ENCODE measurements around the gene ARHGAP33.
"Not testable (repeated sequence)": the region's sequence is repeated elsewhere in the genome, so short reads cannot be mapped to it uniquely, and the experiment has no call there.

ARHGAP33 gene

GRCh38 chr19:35790981-35791813 is 15.8 kb downstream of the ARHGAP33 start:
- no peak for DNase-seq (ENCODE audit: low read depth in 1 of 2, low spot score in 1 of 2)

- no peak for DNase-seq (ENCODE audit: low read depth in 1 of 2, low spot score in 1 of 2)
Measured at GRCh38 chr19:35791814-35792279, 16.5 kb downstream of the ARHGAP33 start.

- DNase-seq (ENCODE audit: low read depth in 1 of 2, low spot score in 1 of 2) = no peak
Measured at GRCh38 chr19:35792312-35792711, 16.9 kb downstream of the ARHGAP33 start.

- DNase-seq (ENCODE audit: low read depth in 1 of 2, low spot score in 1 of 2) = no peak
Measured at GRCh38 chr19:35792888-35793287, 17.5 kb downstream of the ARHGAP33 start.

GRCh38 chr19:35793381-35794165 is 18.2 kb downstream of the ARHGAP33 start:
- no peak for DNase-seq (ENCODE audit: low read depth in 1 of 2, low spot score in 1 of 2)

DNA sequence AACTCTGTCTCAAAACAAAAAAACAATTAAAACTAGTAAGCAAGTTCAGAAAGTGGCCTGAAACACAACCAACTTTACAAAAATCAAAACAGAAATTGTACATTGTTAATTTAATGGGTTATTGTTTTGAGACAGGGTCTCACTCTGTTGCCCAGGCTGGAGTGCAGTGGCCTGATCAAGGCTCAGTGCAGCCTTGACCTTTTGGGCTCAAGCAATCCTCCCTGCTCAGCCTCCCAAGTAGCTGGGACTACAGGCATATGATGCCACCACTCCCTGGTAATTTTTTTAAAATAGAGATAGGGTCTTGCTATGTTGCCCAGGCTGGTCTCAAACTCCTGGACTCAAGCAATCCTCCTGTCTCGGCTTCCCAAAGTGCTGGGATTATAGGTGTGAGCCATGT is 20.2 kb downstream of the ARHGAP33 start:
- not testable (repeated sequence) for DNase-seq (ENCODE audit: low read depth in 1 of 2, low spot score in 1 of 2)

DNA sequence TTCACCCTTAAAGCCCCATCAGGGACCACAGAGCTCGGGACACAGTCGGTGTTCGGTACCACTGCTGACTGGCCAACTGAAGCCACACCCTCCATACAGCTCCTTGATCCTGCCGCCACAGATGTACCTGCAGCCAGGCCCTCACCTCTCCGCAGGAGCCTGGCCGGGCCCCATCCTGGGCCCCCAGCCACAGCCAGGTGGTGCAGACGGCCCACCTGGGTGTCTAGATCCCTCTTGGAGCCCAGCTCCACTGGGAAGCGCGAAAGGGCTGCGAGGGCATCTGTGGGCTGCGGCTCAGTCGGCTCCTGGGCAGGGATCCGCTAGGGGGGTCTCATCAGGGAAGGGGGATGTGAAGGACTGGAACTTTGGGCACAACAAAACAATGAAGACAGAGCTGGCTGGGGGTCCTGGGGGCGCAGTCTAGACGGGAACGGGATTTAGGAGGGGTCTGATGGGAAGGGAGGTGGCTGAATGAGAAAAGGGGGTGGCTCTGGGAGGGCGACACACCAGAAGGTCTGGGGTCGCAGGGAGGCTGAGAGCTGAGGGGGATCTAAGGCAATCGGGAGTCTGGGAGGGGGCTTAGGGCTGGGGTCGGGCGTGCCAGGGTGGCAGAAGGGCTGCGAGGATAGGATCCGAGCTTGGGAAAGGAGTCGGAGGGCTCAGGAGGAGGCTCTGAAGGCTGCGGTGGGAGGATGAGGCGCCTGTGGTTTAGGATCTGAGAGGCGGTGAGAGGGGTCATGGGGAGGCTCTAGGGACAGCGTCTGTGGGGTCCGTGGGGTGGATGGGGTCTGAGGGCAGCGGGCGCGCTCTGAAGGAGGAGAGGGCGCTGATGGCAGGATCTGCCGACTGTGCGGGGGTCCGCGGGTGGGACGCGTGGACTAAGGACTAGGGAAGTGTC is 21.5 kb downstream of the ARHGAP33 start:
- DNase-seq (ENCODE audit: low read depth in 1 of 2, low spot score in 1 of 2) = no peak

DNA sequence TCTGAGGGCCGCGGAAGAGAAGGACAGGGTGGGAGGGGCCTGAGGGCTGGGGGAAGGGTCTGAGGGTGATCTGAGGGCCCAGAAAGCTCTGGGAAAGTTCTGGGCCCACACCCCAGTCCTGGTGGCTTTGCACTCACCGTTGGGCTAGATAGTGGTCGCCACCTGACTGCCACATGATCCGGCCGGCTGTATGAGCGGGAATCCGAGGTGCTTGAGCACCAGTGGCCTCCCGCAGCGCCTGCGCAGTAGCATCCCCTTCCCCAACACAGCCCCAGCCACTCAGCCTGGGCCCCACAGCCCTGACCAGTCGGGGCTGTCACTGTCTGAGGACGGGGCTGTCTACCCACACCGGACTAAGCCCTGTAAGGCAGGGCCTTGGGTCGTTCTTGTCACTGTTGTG is 22.3 kb downstream of the ARHGAP33 start:
- no peak for DNase-seq (ENCODE audit: low read depth in 1 of 2, low spot score in 1 of 2)

GRCh38 chr19:35801828-35802227 is 26.5 kb downstream of the ARHGAP33 start:
- DNase-seq (ENCODE audit: low read depth in 1 of 2, low spot score in 1 of 2) = no peak

GRCh38 chr19:35805526-35806102 is 30.2 kb downstream of the ARHGAP33 start:
- no peak for DNase-seq (ENCODE audit: low read depth in 1 of 2, low spot score in 1 of 2)

GRCh38 chr19:35806597-35806996 is 31.2 kb downstream of the ARHGAP33 start:
- no peak for DNase-seq (ENCODE audit: low read depth in 1 of 2, low spot score in 1 of 2)

DNA sequence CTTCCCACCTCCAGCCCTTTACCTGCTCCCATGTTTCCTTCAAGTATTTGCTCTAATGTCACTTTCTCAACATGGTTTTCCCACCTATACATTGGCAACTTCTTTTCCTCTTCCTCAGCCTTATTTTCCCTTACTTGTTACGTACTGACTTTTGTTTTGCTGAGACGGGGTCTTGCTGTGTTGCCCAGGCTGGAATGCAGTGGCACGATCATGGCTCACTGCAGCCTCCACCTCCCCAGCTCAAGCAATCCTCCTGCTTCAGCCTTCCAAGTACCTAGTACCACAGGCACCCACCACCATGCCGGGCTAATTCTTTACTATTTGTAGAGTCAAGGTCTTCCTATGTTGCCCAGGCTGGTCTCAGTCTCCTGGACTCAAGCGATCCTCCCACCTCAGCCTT is 32.3 kb downstream of the ARHGAP33 start:
- no peak for DNase-seq (ENCODE audit: low read depth in 1 of 2, low spot score in 1 of 2)

DNA sequence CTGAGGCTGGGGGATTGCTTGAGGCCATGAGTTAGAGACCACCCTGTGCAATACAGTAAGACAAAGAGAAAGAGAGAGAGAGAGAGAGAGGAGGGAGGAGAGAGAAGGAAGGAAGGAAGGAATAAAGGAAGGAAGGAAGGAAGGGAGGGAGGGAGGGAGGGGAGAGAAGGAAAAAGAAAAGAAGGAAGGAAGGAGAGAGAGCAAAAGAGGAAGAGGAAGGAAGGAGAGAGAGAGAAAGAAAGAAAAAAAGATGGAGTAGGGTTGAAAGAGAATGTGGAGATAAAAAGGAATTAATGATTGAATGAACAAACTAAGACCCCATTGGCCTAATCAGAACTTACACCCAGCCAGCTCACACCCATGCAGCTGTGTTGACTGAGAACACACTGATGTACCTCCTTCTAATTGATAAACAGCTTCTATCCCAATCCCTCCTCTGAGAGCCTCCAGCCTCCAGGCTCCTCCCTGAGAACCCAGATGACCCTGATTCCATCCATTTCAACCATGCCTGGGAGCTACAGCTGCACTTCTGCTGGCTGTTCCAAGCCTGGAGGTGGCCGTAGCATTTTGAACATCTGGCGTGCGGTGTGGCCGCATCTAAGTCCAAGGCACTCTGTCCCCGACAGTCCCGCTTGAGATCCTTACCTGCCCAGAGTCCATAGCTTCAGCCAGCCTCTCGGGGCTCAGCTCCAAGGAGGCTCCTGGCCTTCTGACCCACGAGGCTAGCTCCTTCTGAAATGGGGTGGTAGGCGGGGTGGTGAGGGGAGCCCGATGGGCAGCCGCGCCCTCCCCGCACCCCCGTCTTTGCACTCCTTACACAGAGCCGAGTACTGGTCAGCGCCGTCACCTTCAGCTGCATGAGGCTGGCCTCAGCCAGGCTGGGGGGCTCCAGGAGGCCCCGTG is 36.2 kb downstream of the ARHGAP33 start:
- DNase-seq (ENCODE audit: low read depth in 1 of 2, low spot score in 1 of 2) = no peak

DNA sequence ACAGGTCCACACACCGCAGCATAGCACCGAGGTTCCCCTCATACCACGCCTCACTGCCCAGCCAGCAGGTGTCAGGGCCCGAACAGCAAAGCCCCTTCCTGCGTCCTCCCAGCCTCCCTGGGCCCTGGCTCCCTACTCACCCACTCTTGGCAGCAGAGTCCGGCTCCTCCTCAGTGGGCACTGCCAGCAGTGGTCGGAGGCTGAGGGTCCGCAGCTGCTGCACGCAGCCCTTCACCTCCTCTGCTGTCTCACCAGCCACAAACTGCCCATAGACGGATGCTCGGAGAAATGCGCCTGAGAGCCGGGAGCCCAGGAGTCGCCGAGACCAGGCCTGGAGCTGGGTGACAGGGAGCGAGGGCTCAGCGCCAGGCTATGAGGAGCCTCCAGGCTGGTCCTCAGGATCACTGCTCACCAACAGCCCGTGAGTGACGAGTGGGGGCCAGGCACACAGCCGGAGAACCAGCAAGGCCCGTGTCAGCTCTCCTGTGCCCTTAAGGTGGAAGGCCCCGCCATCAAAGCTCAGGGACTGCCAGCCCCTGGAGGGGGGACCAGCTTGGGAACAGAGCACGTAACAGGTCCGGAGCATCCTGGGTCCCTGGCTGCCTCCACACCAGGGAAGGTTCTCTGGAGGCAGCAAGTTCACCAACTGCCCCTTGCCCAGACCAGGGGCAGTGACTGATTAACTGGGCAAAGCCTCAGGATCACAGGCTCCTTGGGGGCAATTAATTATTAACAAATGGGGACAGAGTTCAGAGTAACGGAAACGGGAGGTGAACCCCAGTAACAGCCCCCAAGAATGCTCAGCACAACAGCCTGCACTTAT is 37.1 kb downstream of the ARHGAP33 start, which contains the start of gene PRODH2:
PRODH2 (minus strand) TSS at position 626 of the 823 bp plus-strand sequence; CDS start at position 586, 40 bp downstream.
- DNase-seq (ENCODE audit: low read depth in 1 of 2, low spot score in 1 of 2) = no peak

DNA sequence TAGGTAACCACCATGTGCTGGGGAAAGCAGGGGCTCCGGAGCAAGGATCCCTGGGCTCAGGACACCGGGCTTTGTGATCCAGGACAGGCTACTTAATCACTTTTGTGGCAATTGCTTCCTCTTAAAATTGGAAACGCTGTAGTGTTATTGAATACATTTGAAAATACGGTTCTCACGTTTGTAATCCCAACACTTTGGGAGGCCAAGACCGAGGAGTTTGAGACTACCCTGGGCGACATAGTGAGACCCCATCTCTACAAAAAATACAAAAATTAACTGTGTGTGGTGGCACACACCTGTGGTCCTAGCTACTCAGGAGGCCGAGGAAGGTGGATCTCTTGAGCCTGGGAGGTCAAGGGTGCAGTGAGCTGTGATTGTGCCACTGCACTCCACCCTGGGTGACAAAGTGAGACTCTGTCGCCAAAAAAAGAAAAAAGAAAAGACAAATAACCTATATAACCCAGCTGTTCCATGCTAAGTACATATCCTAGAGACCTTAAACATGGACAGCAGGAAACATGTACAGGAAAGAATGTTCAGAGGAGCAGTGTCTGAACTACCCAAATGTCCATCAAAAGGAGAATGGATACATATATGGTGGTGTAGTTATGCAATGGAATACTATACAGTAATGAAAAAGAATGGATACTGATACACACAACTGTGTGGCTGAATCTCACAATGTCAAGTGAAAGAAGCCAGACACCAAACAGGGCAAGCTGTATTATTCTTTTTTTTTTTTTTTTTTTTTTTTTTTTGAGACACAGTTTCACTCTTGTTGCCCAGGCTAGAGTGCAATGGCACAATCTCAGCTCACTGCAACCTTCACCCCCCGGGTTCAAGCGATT is 37.9 kb downstream of the ARHGAP33 start:
- DNase-seq (ENCODE audit: low read depth in 1 of 2, low spot score in 1 of 2) = no peak

DNA sequence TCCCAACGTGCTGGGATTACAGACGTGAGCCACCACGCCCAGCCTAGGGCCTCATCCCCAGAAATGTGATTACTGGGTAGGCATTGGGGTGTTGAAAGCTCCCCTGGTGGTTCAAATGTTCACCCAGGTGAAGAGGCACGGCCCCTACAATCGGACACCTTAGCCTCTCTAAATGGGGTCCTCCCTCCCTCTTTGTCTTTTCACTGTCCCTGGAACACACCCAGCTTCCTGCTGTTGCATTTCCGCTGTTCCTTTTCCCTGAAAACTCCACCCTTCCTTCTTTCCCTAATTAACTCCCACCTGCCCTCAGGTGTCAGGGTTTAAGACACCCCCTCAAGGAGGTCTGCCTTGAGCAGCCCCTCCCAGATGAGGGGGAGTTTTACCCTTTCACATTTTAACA is 40.9 kb downstream of the ARHGAP33 start:
- DNase-seq (ENCODE audit: low read depth in 1 of 2, low spot score in 1 of 2) = no peak

DNA sequence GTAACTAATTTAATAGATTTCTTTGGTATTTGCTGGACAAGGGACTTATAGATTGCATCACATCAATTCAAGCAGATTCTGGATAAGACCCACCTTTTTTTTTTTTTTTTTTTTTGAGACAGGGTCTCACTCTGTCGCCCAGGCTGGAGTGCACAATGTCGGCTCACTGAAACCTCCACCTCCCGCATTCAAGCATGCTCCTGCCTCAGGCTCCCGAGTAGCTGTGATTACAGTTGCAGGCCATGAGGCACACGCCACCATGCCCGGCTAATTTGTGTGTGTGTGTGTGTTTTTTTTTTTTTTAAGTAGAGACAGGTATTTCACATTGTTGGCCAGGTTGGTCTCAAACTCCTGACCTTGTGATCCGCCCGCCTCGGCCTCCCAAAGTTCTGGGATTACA is 41.5 kb downstream of the ARHGAP33 start:
- no peak for DNase-seq (ENCODE audit: low read depth in 1 of 2, low spot score in 1 of 2)

- no peak for DNase-seq (ENCODE audit: low read depth in 1 of 2, low spot score in 1 of 2)
Measured at GRCh38 chr19:35818445-35818844, 43.1 kb downstream of the ARHGAP33 start.
